IMR-90 (cell line): ENCODE data around the gene TRAPPC8. TPM values are rescaled to one million over a fixed set of nuclear protein-coding genes. Genes with fewer than 3 reads are reported as not detected.

Experiments
- ATAC-seq: fragments of 200-7000 bp; cut with Tn5 transposase; 2 replicates; pipeline ENCODE4 v1.9.1; 2020; ENCODE audit warnings: low read depth, mild to moderate bottlenecking, moderate library complexity
- BruUV-seq: library from RNA; stranded (reverse); fragments of 400-500 nt; replicated peaks from 2 replicates; lab custom pipeline; 2021; lab: Mats Ljungman, UMichigan
- CTCF ChIA-PET: fragments of 300-600 bp; formaldehyde crosslinking; extraction: SDS; loops from one replicate; lab custom pipeline; 2021; ENCODE audit warnings: antibody characterized with exemption; lab: Yijun Ruan, JAX
- POLR2A ChIA-PET: fragments of 300-600 bp; sonication (Branson Sonifier 250); formaldehyde crosslinking; loops from one replicate; lab custom pipeline; 2022; ENCODE audit warnings: antibody characterized with exemption; ENCODE audit not compliant: unreplicated experiment; lab: Charles Lee
- DNase-seq: peaks from one replicate; pipeline ENCODE4 v3.0.0; 2013
- H2AFZ ChIP-seq: replicated peaks from 2 replicates; pipeline ENCODE3; 2013; ENCODE audit warnings: low read length, mild to moderate bottlenecking; ENCODE audit not compliant: poor library complexity
- H2AK5ac ChIP-seq: 2 replicates; pipeline ENCODE4 v1.6.1; 2013; ENCODE audit warnings: low read depth, low read length, inconsistent platforms
- H2AK9ac ChIP-seq: replicated peaks from 2 replicates; pipeline ENCODE3; 2013; ENCODE audit warnings: mild to moderate bottlenecking, low read depth, low read length, moderate library complexity; ENCODE audit not compliant: poor library complexity
- H2BK120ac ChIP-seq: 2 replicates; pipeline ENCODE4 v1.6.1; 2013; ENCODE audit warnings: low read depth, low read length, inconsistent platforms
- H2BK15ac ChIP-seq: 3 replicates; pipeline ENCODE4 v1.6.1; 2013; ENCODE audit warnings: low read depth, low read length, inconsistent platforms
- H2BK20ac ChIP-seq: 2 replicates; pipeline ENCODE4 v1.6.1; 2013; ENCODE audit warnings: low read depth, mild to moderate bottlenecking, inconsistent platforms, low read length, moderate library complexity
- H2BK5ac ChIP-seq: 2 replicates; pipeline ENCODE4 v1.6.1; 2013; ENCODE audit warnings: mild to moderate bottlenecking, low read depth, low read length, inconsistent platforms; ENCODE audit not compliant: poor library complexity, severe bottlenecking
- H3K14ac ChIP-seq: replicated peaks from 2 replicates; pipeline ENCODE4 v1.6.1; 2013; ENCODE audit warnings: low read depth, low read length, inconsistent platforms
- H3K18ac ChIP-seq: 2 replicates; pipeline ENCODE4 v1.6.1; 2013; ENCODE audit warnings: low read depth, low read length, control low read depth
- H3K23ac ChIP-seq: 2 replicates; pipeline ENCODE4 v1.6.1; 2013; ENCODE audit warnings: low read depth, low read length, inconsistent platforms
- H3K27ac ChIP-seq: 2 replicates; pipeline ENCODE4 v1.5.1; 2013; ENCODE audit warnings: mild to moderate bottlenecking, control low read depth, low read length; ENCODE audit not compliant: insufficient read depth
- H3K27me3 ChIP-seq: 2 replicates; pipeline ENCODE4 v1.6.1; 2013; ENCODE audit warnings: low read length; ENCODE audit not compliant: control insufficient read depth, insufficient read depth
- H3K36me3 ChIP-seq: 2 replicates; pipeline ENCODE4 v1.6.1; 2013; ENCODE audit warnings: low read length, mixed read lengths; ENCODE audit not compliant: control insufficient read depth, insufficient read depth
- H3K4ac ChIP-seq: 2 replicates; pipeline ENCODE4 v1.6.1; 2013; ENCODE audit warnings: low read depth, low read length, inconsistent platforms
- H3K4me1 ChIP-seq: 2 replicates; pipeline ENCODE4 v1.6.1; 2013; ENCODE audit warnings: low read length, mixed read lengths; ENCODE audit not compliant: control insufficient read depth, insufficient read depth
- H3K4me2 ChIP-seq: 2 replicates; pipeline ENCODE4 v1.6.1; 2013; ENCODE audit warnings: low read depth, mild to moderate bottlenecking, control low read depth, low read length, moderate library complexity
- H3K4me3 ChIP-seq: 2 replicates; pipeline ENCODE4 v1.5.1; 2013; ENCODE audit warnings: low read depth, mild to moderate bottlenecking, control low read depth, low read length, moderate library complexity; ENCODE audit not compliant: insufficient read depth
- H3K56ac ChIP-seq: 2 replicates; pipeline ENCODE4 v1.6.1; 2013; ENCODE audit warnings: low read length, inconsistent platforms; ENCODE audit not compliant: insufficient read depth; ENCODE audit errors: extremely low read depth
- H3K79me1 ChIP-seq, 2 experiments: 2 replicates each; pipeline ENCODE4 v1.6.1; 2013; ENCODE audit warnings: low read length in 2 of 2, inconsistent platforms in 1 of 2, low read depth in 1 of 2
- H3K9ac ChIP-seq: 2 replicates; pipeline ENCODE4 v1.6.1; 2013; ENCODE audit warnings: low read depth, low read length, control low read depth
- H3K9me1 ChIP-seq: 2 replicates; pipeline ENCODE4 v1.6.1; 2013; ENCODE audit warnings: low read length, inconsistent platforms; ENCODE audit not compliant: insufficient read depth
- H3K9me3 ChIP-seq: 2 replicates; pipeline ENCODE4 v1.6.1; 2013; ENCODE audit warnings: low read length; ENCODE audit not compliant: control insufficient read depth, insufficient read depth
- H4K20me1 ChIP-seq: 2 replicates; pipeline ENCODE4 v1.6.1; 2013; ENCODE audit warnings: low read length, inconsistent platforms; ENCODE audit not compliant: insufficient read depth
- H4K5ac ChIP-seq: 2 replicates; pipeline ENCODE4 v1.6.1; 2013; ENCODE audit warnings: mild to moderate bottlenecking, low read depth, low read length, control low read depth
- H4K8ac ChIP-seq, 2 experiments: 2 replicates each; pipeline ENCODE4 v1.6.1; 2013; ENCODE audit warnings: low read depth in 2 of 2, low read length in 2 of 2, control low read depth in 1 of 2, inconsistent platforms in 1 of 2
- H4K91ac ChIP-seq: 2 replicates; pipeline ENCODE4 v1.6.1; 2013; ENCODE audit warnings: low read depth, low read length, inconsistent platforms; ENCODE audit not compliant: insufficient read depth
- POLR2A ChIP-seq: IDR thresholded peaks from 2 replicates; pipeline ENCODE4 v1.6.1; 2012; ENCODE audit warnings: mild to moderate bottlenecking, low read depth, low read length
- RAD21 ChIP-seq: IDR thresholded peaks from 2 replicates; pipeline ENCODE4 v1.6.1; 2012; ENCODE audit warnings: low read length, improper control_type of control experiment
- SMC3 ChIP-seq: fragments of 150-350 bp; IDR thresholded peaks from 2 replicates; pipeline ENCODE4 v1.6.1; 2016; ENCODE audit warnings: low read depth, mild to moderate bottlenecking, antibody characterized with exemption, low read length, moderate library complexity
- WGBS, 2 experiments: methylation state at CpG; one replicate each; pipeline versions ENCODE4 v1.1.5 to v1.1.7; 2013; ENCODE audit warnings: missing lambda C conversion rate in 2 of 2; ENCODE audit not compliant: insufficient read length in 1 of 2; ENCODE audit errors: extremely low coverage in 2 of 2; 5-methylcytosine and 5-hydroxymethylcytosine counted together
- dilution Hi-C: fragments of 300-500 bp; cut with HindIII; formaldehyde crosslinking; loops from one replicate; pipeline ENCODE4 v1.14.3; 2018; ENCODE audit warnings: low sequenced_read_pairs; ENCODE audit not compliant: unreplicated experiment
- in situ Hi-C: fragments of 300-500 bp; cut with MboI; formaldehyde crosslinking; loops from 3 replicates; pipeline ENCODE4 v1.14.3; 2019; ENCODE audit warnings: low sequenced_read_pairs, inconsistent platforms, mixed read lengths
- intact Hi-C: fragments of 100-400 bp; cut with micrococcal nuclease; formaldehyde crosslinking; loops from 2 replicates; pipeline ENCODE4 v1.10.0; 2022
- polyA plus RNA-seq, 3 experiments: library from polyadenylated mRNA; depleted of rRNA; stranded (reverse); fragments of >200 nt; gene quantifications; 2 replicates each; pipeline ENCODE4 v1.2.3, GENCODE V29; 2012; ENCODE audit warnings: low replicate concordance in 1 of 3
- total RNA-seq: library from RNA; depleted of rRNA; stranded (reverse); fragments of >200 nt; gene quantifications from 2 replicates; pipeline ENCODE4 v1.2.3, GENCODE V29; 2012

Gene TRAPPC8
- total and polyA plus RNA-seq, 2 of the 4 experiments (the other 2 are of a cell fraction) = 21.8 to 54.3 TPM

GRCh38 chr18:31791817-31792579 lies 150.9 kb downstream of the TRAPPC8 start:
- WGBS, 2 experiments = no CpG with 5 or more reads among the region's 6 CpGs
- Histone ChIP-seq H3K23ac (no peak overlapping the region), H2AFZ (no peak overlapping the region), H2BK5ac (no peak overlapping the region), H2BK15ac (no peak overlapping the region), H3K4me3 (no peak overlapping the region), H4K8ac (no peak overlapping the region), H3K79me1 (no peaks in the 10 kb centered on the region), H2AK9ac (no peak overlapping the region), H3K4ac (no peak overlapping the region), H3K9me3 (no peaks in the 10 kb centered on the region), H2BK120ac (no peak overlapping the region), H2AK5ac (no peak overlapping the region), H3K27ac (no peak overlapping the region), H3K36me3 (no peaks in the 10 kb centered on the region), H4K5ac (no peak overlapping the region), H4K20me1 (no peaks in the 10 kb centered on the region), H4K91ac (no peak overlapping the region), H3K9me1 (no peaks in the 10 kb centered on the region), H3K4me1 (no peaks in the 10 kb centered on the region), H3K4me2 (no peak overlapping the region), H2BK20ac (no peak overlapping the region), H3K18ac (no peak overlapping the region), H3K56ac (no peak overlapping the region), H3K27me3 (no peaks in the 10 kb centered on the region), H3K14ac (no peak overlapping the region), H3K9ac (no peak overlapping the region)
- POLR2A ChIA-PET = no interaction called here
- dilution Hi-C loops (no loop called here), in situ Hi-C loops (no loop called here), intact Hi-C loops (no loop called here)
- CTCF ChIA-PET = no interaction called here
- ATAC-seq = no peak
- DNase-seq = no peak
- no peak for TF ChIP-seq SMC3
- TF ChIP-seq RAD21 = no peak
- TF ChIP-seq POLR2A = no peak
- BruUV-seq = no TSS peak
